GM18505 (cell line): ENCODE measurements around the gene C3orf18.

Experiments
- ATAC-seq: cut with Tn5 transposase; IDR thresholded peaks from one replicate; pipeline ENCODE4 v1.9.1; 2021; ENCODE audit not compliant: unreplicated experiment
- POLR2A ChIP-seq: IDR thresholded peaks from 4 replicates; pipeline ENCODE4 v1.6.1; 2011; ENCODE audit warnings: borderline replicate concordance; ENCODE audit not compliant: insufficient read depth, insufficient read length; ENCODE audit errors: extremely low read depth

Gene C3orf18

DNA sequence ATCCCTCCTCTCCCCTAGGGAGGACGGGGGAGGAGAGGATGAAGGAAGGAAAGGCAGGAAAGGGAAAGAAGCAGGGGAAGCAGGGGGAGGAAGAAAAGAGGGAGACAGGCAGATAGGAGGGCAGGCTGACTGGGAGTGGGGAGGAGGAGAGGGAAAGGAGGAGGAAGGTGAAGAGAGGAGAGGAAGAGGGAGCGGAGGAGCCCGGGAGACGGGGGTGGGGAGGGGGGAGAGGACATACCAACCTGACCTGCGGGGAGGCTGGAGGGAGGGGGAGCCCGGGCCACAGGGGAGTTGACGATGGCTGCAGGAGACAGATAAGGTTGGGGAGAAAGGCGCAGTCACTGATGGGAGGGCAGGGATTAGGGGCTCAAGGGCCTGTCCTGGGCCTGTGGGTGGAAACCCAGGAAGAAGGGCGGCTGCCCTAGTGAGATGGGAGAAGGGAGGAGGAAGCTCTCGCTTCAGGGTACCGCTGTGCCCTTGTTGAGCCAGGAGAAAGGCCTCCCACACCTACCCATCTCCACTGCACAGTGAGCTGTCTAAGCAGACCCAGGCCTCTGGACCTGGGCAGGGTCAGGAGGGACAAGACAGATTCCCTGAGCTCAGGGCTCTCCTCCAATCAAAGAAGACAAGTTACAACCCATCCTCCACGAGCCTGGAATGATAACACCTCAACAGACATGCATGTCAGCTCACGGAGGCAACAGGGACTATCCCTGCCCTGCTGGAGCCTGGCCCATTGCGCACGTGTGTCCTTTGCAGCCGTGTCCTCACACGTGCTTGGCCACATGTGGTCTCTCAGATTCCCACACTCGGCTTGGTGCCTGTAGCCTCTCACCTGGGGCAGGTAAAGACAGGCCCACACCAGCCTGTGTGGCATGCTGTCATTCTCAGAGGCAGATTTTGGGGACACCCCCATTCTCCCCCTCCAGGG, 27.9 kb downstream of the C3orf18 start:
- no peak for TF ChIP-seq POLR2A
- no peak for ATAC-seq

DNA sequence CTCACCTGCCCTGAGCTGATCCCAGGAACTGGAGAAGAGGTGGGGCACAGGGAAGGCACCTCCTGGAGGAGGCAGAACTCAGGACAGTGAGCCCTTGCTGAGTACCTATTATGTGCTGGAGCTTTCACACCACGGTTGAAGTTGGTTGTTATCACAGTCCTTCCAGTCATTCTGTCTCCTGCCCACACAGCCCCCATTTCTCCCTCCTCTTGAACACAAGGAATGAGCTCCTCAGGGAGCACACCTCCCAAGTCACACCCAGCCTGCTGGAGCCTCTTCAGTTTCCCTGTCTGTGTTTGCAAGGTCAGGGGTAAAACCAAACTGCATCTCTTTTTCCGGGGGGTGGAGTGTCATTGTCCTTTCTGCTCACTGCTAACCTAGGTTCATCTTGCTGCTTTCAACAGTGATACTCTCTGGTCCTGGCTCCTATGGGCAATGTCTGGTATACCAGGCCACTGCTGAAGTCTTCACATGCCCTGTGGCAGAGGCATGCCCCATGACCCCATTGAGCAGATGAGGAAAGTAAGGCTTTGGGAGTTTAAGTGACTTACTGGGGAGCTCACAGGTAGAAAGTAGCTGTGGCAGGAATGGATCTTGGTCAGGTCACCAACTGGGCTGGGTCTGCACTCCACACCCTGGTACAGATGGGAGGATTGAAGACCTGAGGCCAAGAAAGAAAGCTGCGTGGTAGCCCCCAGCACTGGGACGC, 30.0 kb downstream of the C3orf18 start:
- no peak for ATAC-seq
- no peak for TF ChIP-seq POLR2A

- no peak for ATAC-seq
- TF ChIP-seq POLR2A: no peak
These were observed 30.9 kb downstream of the C3orf18 start for GRCh38 chr3:50536471-50537180.

- no peak for ATAC-seq
These were observed 32.7 kb downstream of the C3orf18 start for GRCh38 chr3:50534681-50535330.

GRCh38 chr3:50533807-50534461, 33.6 kb downstream of the C3orf18 start:
- TF ChIP-seq POLR2A: no peak
- ATAC-seq: no peak

More at GRCh38 chr3:50534681-50535330, 32.7 kb downstream of the C3orf18 start:
- TF ChIP-seq POLR2A: no peak

GRCh38 chr3:50533316-50533715, 34.2 kb downstream of the C3orf18 start:
- no peak for ATAC-seq
- no peak for TF ChIP-seq POLR2A

DNA sequence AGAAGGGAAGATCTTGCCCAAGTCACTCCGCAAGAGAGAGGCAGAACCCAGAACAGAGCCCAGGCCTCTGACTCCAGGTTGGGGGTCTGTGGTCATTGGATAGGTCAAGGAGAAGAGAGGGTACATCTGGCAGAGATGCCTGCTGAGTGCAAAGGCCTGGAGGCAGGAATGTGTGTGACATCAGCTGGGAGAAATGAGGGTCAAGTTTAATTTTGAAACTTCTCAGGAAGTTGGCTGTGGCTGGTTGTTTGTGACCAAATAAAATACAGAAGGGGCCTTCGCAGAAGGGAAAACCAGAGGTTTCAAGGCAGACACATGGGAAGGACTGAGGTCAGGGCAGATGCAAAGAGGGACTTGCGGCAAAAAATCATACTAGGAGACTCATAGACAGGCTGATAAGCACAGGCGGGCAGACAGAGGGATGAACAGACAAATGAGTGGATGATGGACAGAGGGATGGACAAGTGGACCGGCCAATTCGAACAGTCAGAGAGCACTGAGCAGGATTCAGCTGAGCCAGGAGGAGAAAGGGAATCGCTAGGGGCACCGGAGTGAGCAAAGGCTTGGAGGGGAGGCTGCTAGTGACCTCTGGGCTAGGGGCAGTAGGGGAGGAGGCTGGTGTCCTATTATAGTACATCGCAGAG, 35.4 kb downstream of the C3orf18 start:
- ATAC-seq: no peak
- TF ChIP-seq POLR2A: no peak

DNA sequence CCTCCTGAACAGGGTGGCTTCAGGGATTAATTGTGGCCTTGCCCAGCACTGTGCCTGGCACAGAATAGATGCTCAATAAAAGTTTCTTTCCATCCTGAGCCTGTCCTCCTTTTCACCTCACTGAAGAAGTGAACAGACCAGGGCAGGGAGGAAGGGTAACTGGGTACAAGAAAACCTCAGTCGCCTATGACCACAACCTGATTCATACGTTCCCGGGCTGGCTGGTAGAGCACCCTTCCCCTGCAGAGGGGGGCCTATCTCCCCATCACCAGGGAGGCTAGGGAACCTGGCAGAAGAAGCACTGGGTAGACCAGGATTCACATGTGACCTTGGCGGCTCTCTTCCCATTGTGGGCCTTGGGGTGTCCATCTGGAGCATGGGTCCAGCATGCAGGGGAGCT, 36.3 kb downstream of the C3orf18 start:
- no peak for ATAC-seq
- no peak for TF ChIP-seq POLR2A

DNA sequence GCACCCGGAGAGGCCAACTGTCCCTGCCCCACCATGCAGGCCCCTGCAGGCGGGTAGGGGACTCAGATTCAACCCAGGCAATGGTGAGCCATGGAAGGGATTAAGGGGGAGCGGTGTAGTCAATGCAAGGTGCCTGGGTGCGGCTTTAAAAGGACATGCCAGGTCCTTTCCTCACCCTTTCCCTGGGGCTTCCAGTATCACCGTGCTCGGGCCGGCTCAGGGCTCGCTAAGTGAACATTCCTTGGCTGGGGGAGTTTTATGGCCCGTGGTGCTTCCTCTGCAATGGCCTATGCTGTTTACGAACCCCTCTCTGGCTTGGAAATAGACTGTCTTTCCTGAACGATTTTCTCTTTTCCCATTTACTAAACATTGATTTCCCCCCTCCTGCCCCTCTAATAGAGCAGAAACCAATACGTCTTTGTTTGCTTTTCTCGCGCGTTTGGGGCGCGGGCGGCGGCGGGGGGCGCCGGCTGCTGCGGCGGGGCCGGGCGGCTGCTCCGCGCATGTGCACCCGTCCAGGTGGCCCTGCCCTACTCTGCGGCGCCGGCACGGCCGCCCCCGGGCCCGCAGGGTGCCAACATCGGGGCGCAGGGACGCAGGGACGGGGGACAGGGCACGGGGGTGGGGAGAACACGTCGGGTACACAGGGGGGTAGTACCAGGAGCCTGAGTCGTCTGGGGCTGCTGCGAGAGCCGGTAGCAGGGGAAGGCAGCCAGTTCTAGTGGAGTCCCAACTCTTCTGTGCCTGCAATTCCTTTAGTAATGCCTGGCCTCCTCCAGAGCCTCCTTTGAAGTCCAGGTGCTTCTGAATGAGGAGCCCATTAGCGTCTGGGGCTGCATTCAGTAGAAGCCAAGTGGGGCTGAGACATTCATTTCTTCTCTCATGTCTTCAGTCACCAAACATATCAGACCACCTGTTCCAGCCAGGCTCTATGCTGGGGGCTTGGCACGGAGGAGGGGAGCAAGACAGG, 37.3 kb downstream of the C3orf18 start:
- no peak for TF ChIP-seq POLR2A
- no peak for ATAC-seq

DNA sequence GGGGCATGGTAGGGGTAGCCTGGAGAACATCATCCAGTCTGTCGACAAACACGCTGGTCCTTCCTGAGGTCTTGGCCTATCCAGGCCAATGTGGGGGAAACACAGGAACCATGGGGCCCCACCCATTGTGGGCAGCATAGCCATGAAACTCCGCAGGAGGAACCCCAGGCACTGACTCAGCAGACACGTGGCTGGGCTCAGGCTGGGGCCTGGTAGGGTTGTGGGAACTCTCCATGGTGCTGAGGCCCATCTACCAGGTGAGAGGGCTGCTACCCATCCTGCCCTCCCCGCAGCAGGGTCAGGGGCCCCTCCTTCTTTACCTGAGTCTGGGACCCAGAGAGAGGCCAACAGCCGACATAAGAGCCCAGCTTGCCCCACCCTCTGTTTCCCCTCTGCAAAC, 41.6 kb downstream of the C3orf18 start:
- no peak for TF ChIP-seq POLR2A
- no peak for ATAC-seq

DNA sequence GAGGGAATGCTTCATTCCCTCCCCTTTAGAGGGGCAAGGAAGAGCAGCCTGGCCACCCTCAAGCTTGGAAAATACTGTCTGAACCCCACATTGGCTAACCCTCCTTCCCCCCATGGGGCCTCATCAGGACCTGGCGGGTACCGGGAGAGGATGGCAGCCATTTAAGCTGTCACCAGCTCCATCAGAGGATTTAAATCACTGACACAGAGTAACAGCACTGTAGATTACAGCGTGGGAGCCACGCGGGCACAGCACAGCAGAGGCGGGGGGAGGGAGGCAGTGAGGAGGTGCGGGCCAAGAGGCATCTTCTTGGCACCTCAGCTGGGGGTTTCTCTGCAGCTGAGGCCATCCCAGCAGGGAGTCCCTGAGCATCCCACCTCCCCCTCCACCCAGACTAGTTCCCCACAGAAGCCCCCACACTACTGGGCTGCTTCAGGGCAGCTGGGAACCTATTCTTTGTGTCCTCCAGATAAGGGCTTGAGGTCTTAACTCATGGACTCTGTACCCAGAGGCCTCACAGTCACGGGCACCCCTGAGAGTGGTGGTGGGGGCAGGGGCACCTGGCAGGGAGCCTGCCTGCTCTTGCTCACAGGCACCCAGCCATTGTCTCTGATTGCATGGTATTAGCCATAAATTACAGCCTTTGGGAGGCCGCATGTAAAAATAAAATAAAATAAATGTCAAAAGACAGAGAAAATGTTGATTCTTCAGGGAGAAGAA, 42.2 kb downstream of the C3orf18 start:
- no peak for TF ChIP-seq POLR2A
- ATAC-seq: no peak

DNA sequence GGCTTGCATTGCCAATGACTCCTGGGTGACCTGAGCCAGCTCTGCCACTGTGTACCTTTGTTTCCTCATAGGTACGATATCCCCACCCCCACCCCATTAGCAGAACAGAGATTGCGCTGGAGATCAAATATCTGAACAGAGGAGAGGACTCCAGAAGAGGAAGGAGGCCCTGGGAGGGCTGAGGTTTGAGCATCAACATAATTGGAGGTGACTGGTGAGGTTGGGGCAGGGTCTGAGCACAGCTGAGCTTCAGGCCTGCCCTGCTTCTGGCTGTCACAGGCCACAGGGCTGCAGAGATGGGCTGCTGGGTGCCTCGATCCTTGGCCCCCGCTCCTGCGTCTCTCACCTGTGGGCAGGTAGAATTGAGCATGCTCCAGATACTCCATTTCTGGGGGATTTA, 42.8 kb downstream of the C3orf18 start:
- no peak for TF ChIP-seq POLR2A
- no peak for ATAC-seq
